ENCODE data around the gene CRYGN.

CRYGN gene

DNA sequence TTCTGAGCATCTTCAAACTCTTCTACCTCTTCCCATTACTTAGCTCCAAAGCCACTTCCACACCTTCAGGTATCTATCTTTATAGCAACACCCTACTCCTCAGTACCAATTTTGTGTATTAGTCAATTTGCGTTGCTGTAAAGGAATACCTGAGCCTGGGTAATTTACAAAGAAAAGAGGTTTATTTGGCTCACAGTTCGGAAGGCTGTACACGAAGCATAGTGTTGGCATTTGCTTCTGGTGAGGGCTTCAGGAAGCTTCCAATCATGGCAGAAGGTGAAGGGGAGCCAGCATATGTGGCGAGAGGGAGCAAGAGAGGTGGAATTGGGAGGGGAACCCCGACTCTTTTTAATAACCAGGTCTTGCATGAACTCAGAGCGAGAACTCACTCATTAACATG lies 17.6 kb upstream of the CRYGN start:
- DNase-seq (ENCODE audit: low read depth): no peak
- Histone ChIP-seq H3K36me3 (ENCODE audit: control insufficient read depth, insufficient read depth, low read length, severe bottlenecking) (no peaks in the 10 kb centered on the region), H3K9me3 (ENCODE audit: control insufficient read depth, low read length) (peaks cover 4% of the 10 kb centered on the region), H3K9ac (ENCODE audit: low read length) (no peak overlapping the region), H3K4me3 (ENCODE audit: low read length) (no peak overlapping the region), H3K27me3 (replicated peaks; ENCODE audit: control insufficient read depth, insufficient read depth, low read length) (peaks cover 5% of the 10 kb centered on the region), H3K4me1 (ENCODE audit: control insufficient read depth, insufficient read depth, low read length) (peaks cover 27% of the 10 kb centered on the region)

- DNase-seq (ENCODE audit: low read depth): no peak
- H3K36me3 ChIP-seq (ENCODE audit: control insufficient read depth, insufficient read depth, low read length, severe bottlenecking): no peaks in the 10 kb centered on the region
- peaks cover 5% of the 10 kb centered on the region for H3K27me3 ChIP-seq (replicated peaks; ENCODE audit: control insufficient read depth, insufficient read depth, low read length)
- H3K4me1 ChIP-seq (ENCODE audit: control insufficient read depth, insufficient read depth, low read length): peaks cover 27% of the 10 kb centered on the region
- H3K9ac ChIP-seq (ENCODE audit: low read length): no peak overlapping the region
- no peak overlapping the region for H3K4me3 ChIP-seq (ENCODE audit: low read length)
- H3K9me3 ChIP-seq (ENCODE audit: control insufficient read depth, low read length): no peaks in the 10 kb centered on the region
These were observed 16.8 kb upstream of the CRYGN start for GRCh38 chr7:151456782-151457181.

DNA sequence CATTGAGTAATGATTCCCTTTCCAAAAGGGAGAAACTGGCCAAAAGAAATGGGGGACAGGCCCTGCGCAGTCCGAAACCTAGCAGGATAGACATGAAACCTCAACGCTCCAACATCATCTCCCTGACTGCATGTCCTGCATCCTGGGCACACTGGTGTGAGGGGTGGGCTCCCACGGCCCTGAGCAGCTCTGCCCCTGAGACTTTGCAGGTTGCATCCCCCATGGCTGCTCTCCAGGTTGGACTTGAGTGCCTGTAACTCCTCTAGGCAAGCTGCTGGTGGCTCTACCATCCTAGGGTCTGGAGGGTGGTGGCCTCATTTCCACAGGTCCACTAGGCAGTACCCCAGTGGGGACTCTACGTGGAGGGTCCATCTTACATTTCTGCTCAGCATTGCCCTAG lies 16.3 kb upstream of the CRYGN start:
- no peaks in the 10 kb centered on the region for H3K9me3 ChIP-seq (ENCODE audit: control insufficient read depth, low read length)
- no peaks in the 10 kb centered on the region for H3K36me3 ChIP-seq (ENCODE audit: control insufficient read depth, insufficient read depth, low read length, severe bottlenecking)
- DNase-seq (ENCODE audit: low read depth): no peak
- H3K27me3 ChIP-seq (replicated peaks; ENCODE audit: control insufficient read depth, insufficient read depth, low read length): peaks cover 10% of the 10 kb centered on the region
- H3K4me1 ChIP-seq (ENCODE audit: control insufficient read depth, insufficient read depth, low read length): peaks cover 22% of the 10 kb centered on the region
- H3K4me3 ChIP-seq (ENCODE audit: low read length): no peak overlapping the region
- no peak overlapping the region for H3K9ac ChIP-seq (ENCODE audit: low read length)

- Histone ChIP-seq H3K4me3 (ENCODE audit: low read length) (no peak overlapping the region), H3K9me3 (ENCODE audit: control insufficient read depth, low read length) (no peaks in the 10 kb centered on the region), H3K36me3 (ENCODE audit: control insufficient read depth, insufficient read depth, low read length, severe bottlenecking) (no peaks in the 10 kb centered on the region), H3K9ac (ENCODE audit: low read length) (no peak overlapping the region), H3K4me1 (ENCODE audit: control insufficient read depth, insufficient read depth, low read length) (peaks cover 16% of the 10 kb centered on the region), H3K27me3 (replicated peaks; ENCODE audit: control insufficient read depth, insufficient read depth, low read length) (peaks cover 10% of the 10 kb centered on the region)
- DNase-seq (ENCODE audit: low read depth): no peak
These were observed 15.7 kb upstream of the CRYGN start for GRCh38 chr7:151455690-151456089.

- H3K27me3 ChIP-seq (replicated peaks; ENCODE audit: control insufficient read depth, insufficient read depth, low read length): peaks cover 10% of the 10 kb centered on the region
- no peaks in the 10 kb centered on the region for H3K9me3 ChIP-seq (ENCODE audit: control insufficient read depth, low read length)
- H3K4me1 ChIP-seq (ENCODE audit: control insufficient read depth, insufficient read depth, low read length): peaks cover 10% of the 10 kb centered on the region
- no peaks in the 10 kb centered on the region for H3K36me3 ChIP-seq (ENCODE audit: control insufficient read depth, insufficient read depth, low read length, severe bottlenecking)
- DNase-seq (ENCODE audit: low read depth): no peak
- H3K9ac ChIP-seq (ENCODE audit: low read length): no peak overlapping the region
- no peak overlapping the region for H3K4me3 ChIP-seq (ENCODE audit: low read length)
These were observed 15.1 kb upstream of the CRYGN start for GRCh38 chr7:151454932-151455530.

- Histone ChIP-seq H3K4me3 (ENCODE audit: low read length) (no peak overlapping the region), H3K9ac (ENCODE audit: low read length) (no peak overlapping the region), H3K9me3 (ENCODE audit: control insufficient read depth, low read length) (no peaks in the 10 kb centered on the region), H3K36me3 (ENCODE audit: control insufficient read depth, insufficient read depth, low read length, severe bottlenecking) (no peaks in the 10 kb centered on the region), H3K27me3 (replicated peaks; ENCODE audit: control insufficient read depth, insufficient read depth, low read length) (peaks cover 10% of the 10 kb centered on the region), H3K4me1 (ENCODE audit: control insufficient read depth, insufficient read depth, low read length) (peaks cover 4% of the 10 kb centered on the region)
- DNase-seq (ENCODE audit: low read depth): peak; percentile 73
These were observed 14.4 kb upstream of the CRYGN start for GRCh38 chr7:151454305-151454704.

DNA sequence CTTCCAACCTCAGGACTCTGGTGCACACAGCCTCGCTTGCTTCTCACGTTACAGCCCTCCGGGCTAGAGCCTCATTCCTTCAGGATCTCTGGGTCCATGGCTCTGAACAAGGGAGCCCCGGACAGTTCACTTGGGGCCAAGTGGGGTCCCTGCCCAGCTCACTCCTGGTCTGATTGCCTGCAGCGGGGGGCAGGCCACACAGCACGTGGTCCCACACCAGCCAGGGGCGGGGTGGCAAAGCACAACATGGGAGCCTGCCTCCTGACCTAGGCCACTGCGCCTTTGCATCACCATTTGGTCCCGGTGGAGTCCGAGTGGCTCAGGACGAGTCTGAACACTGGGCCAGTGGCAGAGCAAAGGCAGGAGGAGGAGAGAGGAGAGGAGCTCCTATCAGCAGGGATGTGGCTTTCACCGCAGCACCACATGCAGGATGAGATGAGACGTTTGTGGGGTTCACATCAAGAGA lies 13.4 kb upstream of the CRYGN start:
- Histone ChIP-seq H3K36me3 (ENCODE audit: control insufficient read depth, insufficient read depth, low read length, severe bottlenecking) (no peaks in the 10 kb centered on the region), H3K4me1 (ENCODE audit: control insufficient read depth, insufficient read depth, low read length) (no peaks in the 10 kb centered on the region), H3K9ac (ENCODE audit: low read length) (no peak overlapping the region), H3K27me3 (replicated peaks; ENCODE audit: control insufficient read depth, insufficient read depth, low read length) (peaks cover 10% of the 10 kb centered on the region), H3K9me3 (ENCODE audit: control insufficient read depth, low read length) (no peaks in the 10 kb centered on the region), H3K4me3 (ENCODE audit: low read length) (no peak overlapping the region)
- peak; percentile 21 for DNase-seq (ENCODE audit: low read depth)

DNA sequence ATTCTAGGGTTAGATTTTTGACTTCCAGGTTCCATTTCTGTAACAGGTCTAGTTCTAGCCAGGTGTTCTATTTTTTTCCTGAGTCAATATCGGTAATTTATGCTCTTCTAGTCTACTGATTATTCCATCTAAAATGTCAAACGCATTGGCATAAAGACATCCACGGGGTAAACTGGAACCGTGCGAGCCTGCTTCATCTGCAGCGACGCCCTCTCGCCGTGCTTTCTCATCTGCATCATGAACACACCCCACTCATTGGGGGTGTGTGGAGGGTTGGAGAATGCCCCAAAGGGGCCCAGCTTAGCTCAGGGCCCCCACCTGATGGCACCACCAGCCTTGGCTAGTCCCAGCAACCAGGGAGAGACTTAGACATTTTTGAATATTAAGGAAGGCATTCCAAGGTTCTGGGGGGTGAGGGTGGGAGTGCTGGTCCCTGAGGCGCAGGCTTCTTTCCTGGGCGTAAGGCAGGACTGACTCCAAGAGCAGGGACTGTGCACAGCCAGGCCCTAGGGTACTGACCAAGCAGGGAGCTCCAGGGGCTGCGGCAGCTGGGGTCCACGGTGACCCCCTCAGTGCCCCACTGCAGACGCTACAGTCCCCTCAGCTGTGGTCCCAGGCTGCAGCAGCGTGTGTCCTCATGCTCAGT lies 12.9 kb upstream of the CRYGN start:
- H3K27me3 ChIP-seq (replicated peaks; ENCODE audit: control insufficient read depth, insufficient read depth, low read length): peaks cover 10% of the 10 kb centered on the region
- H3K9ac ChIP-seq (ENCODE audit: low read length): no peak overlapping the region
- no peak overlapping the region for H3K4me3 ChIP-seq (ENCODE audit: low read length)
- no peaks in the 10 kb centered on the region for H3K9me3 ChIP-seq (ENCODE audit: control insufficient read depth, low read length)
- H3K36me3 ChIP-seq (ENCODE audit: control insufficient read depth, insufficient read depth, low read length, severe bottlenecking): no peaks in the 10 kb centered on the region
- no peaks in the 10 kb centered on the region for H3K4me1 ChIP-seq (ENCODE audit: control insufficient read depth, insufficient read depth, low read length)
- no peak for DNase-seq (ENCODE audit: low read depth)

- no peak for DNase-seq (ENCODE audit: low read depth)
- H3K9me3 ChIP-seq (ENCODE audit: control insufficient read depth, low read length): no peaks in the 10 kb centered on the region
- H3K4me1 ChIP-seq (ENCODE audit: control insufficient read depth, insufficient read depth, low read length): no peaks in the 10 kb centered on the region
- H3K9ac ChIP-seq (ENCODE audit: low read length): no peak overlapping the region
- no peaks in the 10 kb centered on the region for H3K36me3 ChIP-seq (ENCODE audit: control insufficient read depth, insufficient read depth, low read length, severe bottlenecking)
- no peak overlapping the region for H3K4me3 ChIP-seq (ENCODE audit: low read length)
- H3K27me3 ChIP-seq (replicated peaks; ENCODE audit: control insufficient read depth, insufficient read depth, low read length): peaks cover 10% of the 10 kb centered on the region
These were observed 12.0 kb upstream of the CRYGN start for GRCh38 chr7:151451626-151452571.

DNA sequence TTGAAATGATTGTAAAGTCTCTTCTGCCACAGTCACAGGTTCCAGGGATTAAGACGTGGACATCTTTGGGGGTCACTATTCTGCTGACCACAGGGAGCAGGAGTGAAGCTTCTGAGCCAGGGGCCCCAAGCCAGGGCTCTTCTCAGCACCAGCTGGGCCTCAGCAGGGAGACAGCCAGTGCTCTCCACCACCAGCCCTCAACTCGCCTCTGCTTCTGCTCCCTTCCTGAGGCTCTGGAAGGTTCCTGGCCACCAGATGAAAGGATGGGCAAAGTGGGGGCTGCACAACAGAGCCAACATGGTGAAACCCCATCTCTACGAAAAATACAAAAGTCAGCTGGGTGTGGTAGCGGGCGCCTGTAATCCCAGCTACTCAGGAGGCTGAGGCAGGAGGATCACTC lies 11.2 kb upstream of the CRYGN start:
- Histone ChIP-seq H3K9me3 (ENCODE audit: control insufficient read depth, low read length) (no peaks in the 10 kb centered on the region), H3K9ac (ENCODE audit: low read length) (no peak overlapping the region), H3K36me3 (ENCODE audit: control insufficient read depth, insufficient read depth, low read length, severe bottlenecking) (no peaks in the 10 kb centered on the region), H3K4me3 (ENCODE audit: low read length) (no peak overlapping the region), H3K4me1 (ENCODE audit: control insufficient read depth, insufficient read depth, low read length) (no peaks in the 10 kb centered on the region), H3K27me3 (replicated peaks; ENCODE audit: control insufficient read depth, insufficient read depth, low read length) (peaks cover 10% of the 10 kb centered on the region)
- DNase-seq (ENCODE audit: low read depth): no peak

- Histone ChIP-seq H3K9me3 (ENCODE audit: control insufficient read depth, low read length) (no peaks in the 10 kb centered on the region), H3K9ac (ENCODE audit: low read length) (no peak overlapping the region), H3K27me3 (replicated peaks; ENCODE audit: control insufficient read depth, insufficient read depth, low read length) (peaks cover 10% of the 10 kb centered on the region), H3K36me3 (ENCODE audit: control insufficient read depth, insufficient read depth, low read length, severe bottlenecking) (no peaks in the 10 kb centered on the region), H3K4me1 (ENCODE audit: control insufficient read depth, insufficient read depth, low read length) (no peaks in the 10 kb centered on the region), H3K4me3 (ENCODE audit: low read length) (no peak overlapping the region)
- DNase-seq (ENCODE audit: low read depth): no peak
These were observed 10.0 kb upstream of the CRYGN start for GRCh38 chr7:151449990-151450389.

Data from adipocyte (in vitro differentiated cells).